ENCODE results near the gene AKT1S1.

AKT1S1 gene

DNA sequence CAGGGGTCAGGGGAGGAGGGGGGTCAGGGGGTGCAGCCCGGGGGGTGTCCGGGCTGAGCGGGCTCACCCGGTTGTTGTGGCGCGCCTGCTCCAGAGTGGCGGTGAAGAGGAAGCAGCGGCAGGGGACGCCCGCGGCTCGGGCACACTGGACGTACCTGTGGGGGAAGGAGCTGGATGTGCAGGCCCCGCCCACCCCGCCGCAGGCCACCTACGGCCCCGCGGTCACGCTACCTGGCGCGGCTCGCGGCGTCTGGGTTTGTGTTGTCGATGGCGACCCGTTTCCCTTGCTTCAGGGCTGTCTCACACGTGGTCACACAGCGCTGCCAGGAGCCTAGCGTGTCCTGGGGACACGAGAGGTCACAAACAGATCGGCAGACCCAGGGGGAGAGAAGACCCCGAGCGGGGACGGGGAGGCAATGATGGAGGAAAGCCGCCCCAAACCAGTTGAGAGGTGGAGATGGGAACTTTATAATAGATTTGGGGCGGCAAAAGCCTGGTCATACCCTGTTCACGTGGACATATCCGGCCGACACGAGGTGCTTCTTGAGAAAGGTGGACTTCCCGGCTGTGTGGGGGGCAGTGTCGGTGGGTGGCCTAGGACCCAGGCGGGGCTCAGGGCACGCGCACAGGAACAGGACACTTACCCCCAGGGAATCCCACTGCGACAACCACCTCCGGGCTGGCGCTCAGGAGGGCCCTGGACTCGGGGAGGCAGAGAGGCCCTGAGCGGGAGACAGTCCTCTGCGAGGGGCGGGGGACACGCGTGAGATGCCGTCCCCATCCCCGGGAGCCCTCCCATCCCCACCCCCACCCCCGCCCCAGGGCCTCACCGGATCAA is 15.4 kb downstream of the AKT1S1 start:
- Histone ChIP-seq H3K9me3 (ENCODE audit: control insufficient read depth, low read length) (no peaks in the 10 kb centered on the region), H3K4me2 (ENCODE audit: low read length) (no peak overlapping the region), H2AFZ (no peak overlapping the region), H3K4me1 (peaks cover 10% of the 10 kb centered on the region), H3K9ac (no peak overlapping the region), H3K27ac (no peak overlapping the region), H3K4me3 (ENCODE audit: low read depth, low read length) (no peak overlapping the region), H3K79me2 (peaks cover 24% of the 10 kb centered on the region), H3K27me3 (ENCODE audit: control insufficient read depth, insufficient read depth, low read length) (no peaks in the 10 kb centered on the region), H3K36me3 (ENCODE audit: control insufficient read depth, insufficient read depth, low read length) (no peaks in the 10 kb centered on the region)
- TF ChIP-seq, protein P1, sequence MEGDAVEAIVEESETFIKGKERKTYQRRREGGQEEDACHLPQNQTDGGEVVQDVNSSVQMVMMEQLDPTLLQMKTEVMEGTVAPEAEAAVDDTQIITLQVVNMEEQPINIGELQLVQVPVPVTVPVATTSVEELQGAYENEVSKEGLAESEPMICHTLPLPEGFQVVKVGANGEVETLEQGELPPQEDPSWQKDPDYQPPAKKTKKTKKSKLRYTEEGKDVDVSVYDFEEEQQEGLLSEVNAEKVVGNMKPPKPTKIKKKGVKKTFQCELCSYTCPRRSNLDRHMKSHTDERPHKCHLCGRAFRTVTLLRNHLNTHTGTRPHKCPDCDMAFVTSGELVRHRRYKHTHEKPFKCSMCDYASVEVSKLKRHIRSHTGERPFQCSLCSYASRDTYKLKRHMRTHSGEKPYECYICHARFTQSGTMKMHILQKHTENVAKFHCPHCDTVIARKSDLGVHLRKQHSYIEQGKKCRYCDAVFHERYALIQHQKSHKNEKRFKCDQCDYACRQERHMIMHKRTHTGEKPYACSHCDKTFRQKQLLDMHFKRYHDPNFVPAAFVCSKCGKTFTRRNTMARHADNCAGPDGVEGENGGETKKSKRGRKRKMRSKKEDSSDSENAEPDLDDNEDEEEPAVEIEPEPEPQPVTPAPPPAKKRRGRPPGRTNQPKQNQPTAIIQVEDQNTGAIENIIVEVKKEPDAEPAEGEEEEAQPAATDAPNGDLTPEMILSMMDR (IDR thresholded peaks at IDR 0.05) = no peak

DNA sequence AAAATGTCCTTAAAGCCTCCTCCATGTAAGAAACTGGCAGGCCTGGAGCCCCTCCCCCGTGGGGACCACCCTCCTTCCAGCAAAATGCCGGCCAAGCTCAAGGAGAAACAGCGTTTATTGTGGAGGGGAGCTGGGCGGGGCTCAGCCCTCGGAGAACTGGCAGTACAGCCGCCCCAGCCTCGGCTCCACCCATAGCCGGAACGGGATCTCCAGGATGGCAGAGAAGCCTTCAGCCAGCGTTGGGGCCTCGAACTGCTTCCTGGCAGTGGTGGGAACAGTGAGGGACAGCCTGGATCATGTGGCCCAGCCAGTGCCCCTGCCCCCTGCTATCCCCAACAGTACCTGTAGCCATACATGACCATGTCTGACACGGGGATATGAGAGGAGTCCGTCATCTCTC is 16.0 kb downstream of the AKT1S1 start:
- Histone ChIP-seq H3K36me3 (ENCODE audit: control insufficient read depth, insufficient read depth, low read length) (no peaks in the 10 kb centered on the region), H3K79me2 (peaks cover 19% of the 10 kb centered on the region), H3K27me3 (ENCODE audit: control insufficient read depth, insufficient read depth, low read length) (no peaks in the 10 kb centered on the region), H3K4me1 (peaks cover 3% of the 10 kb centered on the region), H3K9me3 (ENCODE audit: control insufficient read depth, low read length) (no peaks in the 10 kb centered on the region), H3K27ac (no peak overlapping the region), H3K9ac (no peak overlapping the region), H2AFZ (no peak overlapping the region), H3K4me2 (ENCODE audit: low read length) (no peak overlapping the region), H3K4me3 (ENCODE audit: low read depth, low read length) (no peak overlapping the region)
- TF ChIP-seq, protein P1 (IDR thresholded peaks at IDR 0.05) = no peak

DNA sequence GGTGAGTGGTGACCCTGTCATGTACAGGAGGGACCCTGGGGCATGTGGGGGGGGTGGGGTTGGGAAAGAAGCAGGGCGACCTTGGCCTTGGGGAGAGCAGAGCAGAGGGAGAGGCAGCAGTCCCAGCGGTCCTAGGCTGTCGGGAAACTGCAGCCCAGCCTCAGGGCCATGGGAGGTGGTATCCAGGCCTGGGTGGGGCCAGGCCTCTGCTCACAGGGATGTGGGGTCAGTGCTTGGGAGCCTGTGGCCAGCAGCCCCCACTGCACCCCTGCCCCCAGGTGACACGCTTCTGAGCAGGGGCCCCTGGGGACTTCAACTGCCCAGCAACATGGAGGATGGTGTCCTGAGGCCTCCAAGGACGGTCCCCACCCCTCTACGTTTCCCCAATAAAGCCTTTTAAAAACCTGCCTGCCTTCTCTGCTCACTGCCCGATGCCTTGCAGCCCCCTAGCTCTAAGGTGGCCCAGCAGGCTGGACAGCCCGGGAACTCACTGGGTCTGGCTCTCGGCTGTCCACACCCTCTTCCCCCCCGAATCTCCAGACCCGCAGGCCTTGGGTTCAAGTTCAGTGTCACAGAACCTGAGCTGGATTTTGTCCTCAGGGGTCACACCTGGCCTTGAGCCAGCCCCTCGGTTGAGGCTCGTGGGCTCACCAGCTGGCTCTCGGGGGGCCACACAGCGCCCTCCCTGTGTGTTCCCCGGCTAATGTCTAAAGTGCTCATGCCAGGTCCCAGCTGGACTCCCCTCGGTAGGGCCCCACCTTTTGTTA is 16.6 kb downstream of the AKT1S1 start:
- Histone ChIP-seq H3K4me3 (ENCODE audit: low read depth, low read length) (no peak overlapping the region), H3K27ac (no peak overlapping the region), H3K79me2 (peaks cover 16% of the 10 kb centered on the region), H3K9me3 (ENCODE audit: control insufficient read depth, low read length) (no peaks in the 10 kb centered on the region), H3K4me2 (ENCODE audit: low read length) (no peak overlapping the region), H3K36me3 (ENCODE audit: control insufficient read depth, insufficient read depth, low read length) (no peaks in the 10 kb centered on the region), H3K9ac (no peak overlapping the region), H3K27me3 (ENCODE audit: control insufficient read depth, insufficient read depth, low read length) (no peaks in the 10 kb centered on the region), H2AFZ (no peak overlapping the region), H3K4me1 (no peaks in the 10 kb centered on the region)
- TF ChIP-seq, protein P1 (IDR thresholded peaks at IDR 0.05) = no peak

DNA sequence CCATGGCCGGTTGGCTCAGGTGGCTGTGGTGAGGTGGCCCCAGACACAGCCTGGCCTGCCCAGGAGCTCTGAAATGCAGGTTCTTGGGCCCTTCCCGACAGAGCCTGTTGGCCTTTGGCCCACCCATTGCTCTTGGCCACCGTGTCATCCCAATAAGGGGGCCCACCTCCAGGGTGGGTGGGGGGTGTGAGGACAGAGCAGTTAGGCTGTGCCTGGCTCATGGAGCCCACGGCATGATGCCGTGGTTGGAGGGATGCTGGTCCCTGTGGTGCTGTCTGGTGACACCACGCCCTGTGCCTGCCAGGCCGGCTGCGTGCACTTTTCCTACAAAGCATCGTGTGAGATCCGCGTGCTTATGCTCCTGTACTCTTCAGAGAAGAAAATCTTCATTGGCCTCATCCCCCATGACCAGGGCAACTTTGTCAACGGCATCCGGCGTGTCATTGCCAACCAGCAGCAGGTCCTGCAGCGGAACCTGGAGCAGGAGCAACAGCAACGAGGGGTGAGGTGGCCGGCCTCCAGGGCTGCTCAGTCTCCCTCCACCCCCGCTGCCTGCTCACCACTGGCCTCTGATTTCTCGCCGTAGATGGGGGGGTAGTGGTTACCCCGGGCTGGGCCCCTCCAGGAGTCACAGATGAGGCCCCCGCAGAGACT is 17.3 kb downstream of the AKT1S1 start:
- Histone ChIP-seq H3K9ac (no peak overlapping the region), H3K79me2 (peaks cover 11% of the 10 kb centered on the region), H3K27me3 (ENCODE audit: control insufficient read depth, insufficient read depth, low read length) (no peaks in the 10 kb centered on the region), H3K36me3 (ENCODE audit: control insufficient read depth, insufficient read depth, low read length) (no peaks in the 10 kb centered on the region), H3K9me3 (ENCODE audit: control insufficient read depth, low read length) (no peaks in the 10 kb centered on the region), H2AFZ (no peak overlapping the region), H3K27ac (no peak overlapping the region), H3K4me2 (ENCODE audit: low read length) (no peak overlapping the region), H3K4me1 (no peaks in the 10 kb centered on the region), H3K4me3 (ENCODE audit: low read depth, low read length) (no peak overlapping the region)
- TF ChIP-seq, protein P1 (IDR thresholded peaks at IDR 0.05) = no peak
